Liver (tissue), 9 donors: ENCODE measurements around the gene CBL. TPM values are rescaled to one million over a fixed set of nuclear protein-coding genes. Genes with fewer than 3 reads are reported as not detected.

Experiments used
- DNase-seq: peaks from one replicate; pipeline ENCODE4 v3.0.0-alpha.2; 2017; ENCODE audit warnings: low spot score
- H3K27ac ChIP-seq, 2 donors: one replicate each; pipeline ENCODE4 v1.7.0; 2013; ENCODE audit warnings: inconsistent platforms in 2 of 2, low read length in 2 of 2, control low read depth in 1 of 2, low read depth in 1 of 2, mild to moderate bottlenecking in 1 of 2
- H3K27me3 ChIP-seq, 4 donors: one replicate each; pipeline versions ENCODE4 v1.6.1 to v1.7.0; 2013; ENCODE audit warnings: low read length in 3 of 4, inconsistent platforms in 1 of 4, mild to moderate bottlenecking in 1 of 4, moderate library complexity in 1 of 4; ENCODE audit not compliant: control insufficient read depth in 4 of 4, insufficient read depth in 4 of 4
- H3K36me3 ChIP-seq, 4 donors: one replicate each; pipeline versions ENCODE4 v1.6.1 to v1.7.0; 2013; ENCODE audit warnings: low read length in 3 of 4, mild to moderate bottlenecking in 3 of 4, low read depth in 1 of 4, moderate library complexity in 1 of 4; ENCODE audit not compliant: control insufficient read depth in 4 of 4, insufficient read depth in 3 of 4
- H3K4me1 ChIP-seq, 4 donors: one replicate each; pipeline versions ENCODE4 v1.6.1 to v1.7.0; 2013; ENCODE audit warnings: low read length in 3 of 4, mild to moderate bottlenecking in 3 of 4, moderate library complexity in 1 of 4; ENCODE audit not compliant: control insufficient read depth in 4 of 4, insufficient read depth in 4 of 4
- H3K4me3 ChIP-seq, 3 donors: one replicate each; pipeline versions ENCODE4 v1.6.1 to v1.7.0; 2013; ENCODE audit warnings: low read length in 3 of 3, control low read depth in 1 of 3, low read depth in 1 of 3, mild to moderate bottlenecking in 1 of 3
- H3K9ac ChIP-seq, 2 donors: one replicate each; pipeline ENCODE4 v1.7.0; 2013; ENCODE audit warnings: low read length in 2 of 2, mild to moderate bottlenecking in 2 of 2, moderate library complexity in 2 of 2, control low read depth in 1 of 2, low read depth in 1 of 2
- H3K9me3 ChIP-seq, 4 donors: one replicate each; pipeline versions ENCODE4 v1.6.1 to v1.7.0; 2013; ENCODE audit warnings: low read length in 3 of 4; ENCODE audit not compliant: control insufficient read depth in 4 of 4
- EGR1 ChIP-seq, 2 donors: IDR thresholded peaks; 2 replicates each; pipeline ENCODE4 v1.6.1; 2016 to 2018; ENCODE audit warnings: antibody characterized with exemption in 2 of 2, low read depth in 2 of 2
- GABPA ChIP-seq, 2 donors: IDR thresholded peaks in 1 of 2; conservative IDR thresholded peaks in 1 of 2; 2 replicates each; pipeline ENCODE4 v1.6.1; 2016; ENCODE audit warnings: antibody characterized with exemption in 2 of 2, mild to moderate bottlenecking in 1 of 2, moderate library complexity in 1 of 2
- HNF4G ChIP-seq: IDR thresholded peaks from 2 replicates; pipeline ENCODE4 v1.6.1; 2016; ENCODE audit warnings: antibody characterized with exemption
- JUND ChIP-seq, 2 donors: IDR thresholded peaks; 2 replicates each; pipeline ENCODE4 v1.6.1; 2016; ENCODE audit warnings: antibody characterized with exemption in 2 of 2
- NR2F2 ChIP-seq: IDR thresholded peaks from 2 replicates; pipeline ENCODE4 v1.6.1; 2016; ENCODE audit warnings: antibody characterized with exemption
- SP1 ChIP-seq: IDR thresholded peaks from 2 replicates; pipeline ENCODE4 v1.6.1; 2018; ENCODE audit warnings: antibody characterized with exemption, mild to moderate bottlenecking
- TAF1 ChIP-seq: conservative IDR thresholded peaks from 2 replicates; pipeline ENCODE4 v1.6.1; 2016; ENCODE audit warnings: antibody characterized with exemption, mild to moderate bottlenecking
- YY1 ChIP-seq: IDR thresholded peaks from 2 replicates; pipeline ENCODE4 v1.6.1; 2016; ENCODE audit warnings: antibody characterized with exemption, mild to moderate bottlenecking
- WGBS: extraction: QIAGEN DNeasy Blood & Tissue Kit; methylation state at CpG from one replicate; pipeline ENCODE4 v1.1.7; 2013; 5-methylcytosine and 5-hydroxymethylcytosine counted together
- polyA plus RNA-seq, 2 donors: library from polyadenylated mRNA; stranded (reverse) in 1 of 2; unstranded in 1 of 2; fragments of 200-250 nt in 1 of 2; fragments of >200 nt in 1 of 2; fragmentation: Nextera tagmentation in 1 of 2; extraction: Ambion mirVana in 1 of 2; gene quantifications; one replicate each; pipeline versions ENCODE4 v1.2.1 to v1.2.3, GENCODE V29; 2013 to 2015
- total RNA-seq, 2 donors: library from RNA; depleted of rRNA; stranded (reverse); fragments of >200 nt; gene quantifications; one replicate each; pipeline ENCODE4 v1.2.3, GENCODE V29; 2014
- TF ChIP-seq, protein P1 (sequence below): IDR thresholded peaks from 2 replicates; pipeline ENCODE4 v1.6.1; 2016; ENCODE audit warnings: antibody characterized with exemption
- TF ChIP-seq, protein P2 (sequence below): IDR thresholded peaks from 2 replicates; pipeline ENCODE4 v1.6.1; 2016; ENCODE audit warnings: antibody characterized with exemption, mild to moderate bottlenecking
- donor health status: healthy.
- donor health status: healthy.
- donor health status: healthy.
- donor health status: healthy.
- donor health status: healthy.

CBL gene
- total and polyA plus RNA-seq, 4 donors, result 1.6 to 5.5 (median 3.5) TPM

DNA sequence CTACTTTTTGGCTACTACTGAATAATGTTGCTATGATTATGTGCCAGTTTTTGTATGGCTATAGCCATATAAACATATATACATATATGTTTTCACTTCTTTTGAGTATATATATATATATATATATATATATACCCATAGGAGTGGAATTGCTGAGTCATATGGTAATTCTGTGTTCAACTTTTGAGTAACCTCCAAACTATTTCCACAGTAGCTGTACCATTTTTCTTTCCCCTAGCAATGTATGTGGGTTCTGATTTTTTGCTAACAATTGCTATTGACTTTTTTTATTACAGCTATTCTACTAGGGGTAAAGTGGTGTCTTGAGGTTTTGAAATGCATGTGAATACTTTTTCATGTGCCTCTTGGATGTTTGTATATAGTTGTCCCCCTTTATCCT lies 30.4 kb downstream of the CBL start:
- Histone ChIP-seq H3K9ac (no peak overlapping the region), H3K27me3 (no peaks in the 10 kb centered on the region), H3K36me3 (peaks cover 0 to 4% (median 2%) of the 10 kb centered on the region in 4 donors), H3K9me3 (no peaks in the 10 kb centered on the region), H3K27ac (no peak overlapping the region), H3K4me1 (no peaks in the 10 kb centered on the region), H3K4me3 (no peak overlapping the region)
- TF ChIP-seq, protein P1, sequence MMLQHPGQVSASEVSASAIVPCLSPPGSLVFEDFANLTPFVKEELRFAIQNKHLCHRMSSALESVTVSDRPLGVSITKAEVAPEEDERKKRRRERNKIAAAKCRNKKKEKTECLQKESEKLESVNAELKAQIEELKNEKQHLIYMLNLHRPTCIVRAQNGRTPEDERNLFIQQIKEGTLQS, result no peak
- no peak for DNase-seq

DNA sequence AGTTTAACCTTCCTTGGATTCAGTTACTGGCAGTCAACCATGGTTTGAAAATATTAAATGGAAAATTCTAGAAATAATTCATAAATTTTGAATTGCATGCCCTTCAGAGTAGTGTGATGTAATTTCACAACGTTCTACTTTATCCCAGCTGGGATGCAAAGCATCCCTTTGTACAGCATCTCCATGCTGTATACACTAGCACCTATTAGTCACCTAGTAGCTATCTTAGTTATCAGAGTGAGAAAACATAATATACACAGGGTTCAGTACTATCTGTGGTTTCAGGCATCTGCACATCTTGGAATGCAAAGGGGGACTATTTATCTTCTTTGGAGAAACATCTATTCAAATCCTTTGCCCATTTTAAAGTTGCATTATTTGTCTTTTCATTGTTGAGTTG lies 30.8 kb downstream of the CBL start:
- H3K9ac ChIP-seq, result no peak overlapping the region
- peaks cover 0 to 4% (median 2%) of the 10 kb centered on the region in 4 donors for H3K36me3 ChIP-seq
- H3K27me3 ChIP-seq, result no peaks in the 10 kb centered on the region
- no peak overlapping the region for H3K27ac ChIP-seq
- no peak overlapping the region for H3K4me3 ChIP-seq
- 80% methylated on average over 1 of the region's 1 CpG for WGBS
- H3K4me1 ChIP-seq, result no peaks in the 10 kb centered on the region
- no peak for DNase-seq
- H3K9me3 ChIP-seq, result no peaks in the 10 kb centered on the region
- TF ChIP-seq EGR1 (IDR thresholded peaks at IDR 0.05; ENCODE audit: low read depth in 2 of 2), result no peak
- no peak for TF ChIP-seq SP1
- TF ChIP-seq YY1, result no peak
- no peak for TF ChIP-seq TAF1
- TF ChIP-seq GABPA (IDR thresholded peaks at IDR 0.05 in 1 of 2, conservative IDR thresholded peaks at IDR 0.05 in 1 of 2), result no peak
- TF ChIP-seq, protein P1, result no peak
- TF ChIP-seq, protein P2, sequence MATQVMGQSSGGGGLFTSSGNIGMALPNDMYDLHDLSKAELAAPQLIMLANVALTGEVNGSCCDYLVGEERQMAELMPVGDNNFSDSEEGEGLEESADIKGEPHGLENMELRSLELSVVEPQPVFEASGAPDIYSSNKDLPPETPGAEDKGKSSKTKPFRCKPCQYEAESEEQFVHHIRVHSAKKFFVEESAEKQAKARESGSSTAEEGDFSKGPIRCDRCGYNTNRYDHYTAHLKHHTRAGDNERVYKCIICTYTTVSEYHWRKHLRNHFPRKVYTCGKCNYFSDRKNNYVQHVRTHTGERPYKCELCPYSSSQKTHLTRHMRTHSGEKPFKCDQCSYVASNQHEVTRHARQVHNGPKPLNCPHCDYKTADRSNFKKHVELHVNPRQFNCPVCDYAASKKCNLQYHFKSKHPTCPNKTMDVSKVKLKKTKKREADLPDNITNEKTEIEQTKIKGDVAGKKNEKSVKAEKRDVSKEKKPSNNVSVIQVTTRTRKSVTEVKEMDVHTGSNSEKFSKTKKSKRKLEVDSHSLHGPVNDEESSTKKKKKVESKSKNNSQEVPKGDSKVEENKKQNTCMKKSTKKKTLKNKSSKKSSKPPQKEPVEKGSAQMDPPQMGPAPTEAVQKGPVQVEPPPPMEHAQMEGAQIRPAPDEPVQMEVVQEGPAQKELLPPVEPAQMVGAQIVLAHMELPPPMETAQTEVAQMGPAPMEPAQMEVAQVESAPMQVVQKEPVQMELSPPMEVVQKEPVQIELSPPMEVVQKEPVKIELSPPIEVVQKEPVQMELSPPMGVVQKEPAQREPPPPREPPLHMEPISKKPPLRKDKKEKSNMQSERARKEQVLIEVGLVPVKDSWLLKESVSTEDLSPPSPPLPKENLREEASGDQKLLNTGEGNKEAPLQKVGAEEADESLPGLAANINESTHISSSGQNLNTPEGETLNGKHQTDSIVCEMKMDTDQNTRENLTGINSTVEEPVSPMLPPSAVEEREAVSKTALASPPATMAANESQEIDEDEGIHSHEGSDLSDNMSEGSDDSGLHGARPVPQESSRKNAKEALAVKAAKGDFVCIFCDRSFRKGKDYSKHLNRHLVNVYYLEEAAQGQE, result no peak
- no peak for TF ChIP-seq NR2F2
- no peak for TF ChIP-seq JUND (IDR thresholded peaks at IDR 0.05)
- TF ChIP-seq HNF4G, result no peak

DNA sequence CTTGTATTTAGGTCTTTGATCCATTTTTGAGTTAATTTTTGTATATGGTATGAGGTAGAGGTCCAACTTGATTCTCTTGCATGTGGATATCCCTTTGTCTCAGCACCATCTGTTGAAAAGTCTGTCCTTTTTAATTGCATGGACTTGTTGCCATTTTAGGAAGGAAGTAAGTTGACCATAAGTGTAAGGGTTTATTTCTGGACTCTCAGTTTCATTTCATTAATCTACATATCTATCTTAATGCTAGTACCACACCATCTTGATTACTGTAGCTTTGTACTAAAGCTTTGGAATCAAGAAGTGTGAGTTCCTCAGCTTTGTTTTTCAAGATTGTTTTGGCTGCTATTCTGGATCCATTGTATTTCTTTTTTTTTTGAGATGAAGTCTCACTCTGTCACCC lies 31.4 kb downstream of the CBL start:
- Histone ChIP-seq H3K9me3 (no peaks in the 10 kb centered on the region), H3K4me3 (no peak overlapping the region), H3K9ac (no peak overlapping the region), H3K36me3 (peaks cover 0 to 3% (median 1%) of the 10 kb centered on the region in 4 donors), H3K27me3 (no peaks in the 10 kb centered on the region), H3K27ac (no peak overlapping the region), H3K4me1 (no peaks in the 10 kb centered on the region)
- TF ChIP-seq GABPA (IDR thresholded peaks at IDR 0.05 in 1 of 2, conservative IDR thresholded peaks at IDR 0.05 in 1 of 2), result no peak
- DNase-seq, result no peak
